Mesenchymal stem cell (in vitro differentiated cells and primary cell): ENCODE data around the gene PTPRU.

Source experiments
- DNase-seq: peaks from one replicate; pipeline ENCODE4 v3.0.0-alpha.2; 2013
- H2AFZ ChIP-seq: one replicate; pipeline ENCODE4 v1.6.1; 2013; ENCODE audit warnings: low read depth, mild to moderate bottlenecking, control low read depth, inconsistent platforms, low read length, moderate library complexity
- H2AK5ac ChIP-seq: 2 replicates; pipeline ENCODE4 v1.6.1; 2013; ENCODE audit warnings: low read length, moderate library complexity, mild to moderate bottlenecking, inconsistent platforms; ENCODE audit not compliant: severe bottlenecking
- H2BK120ac ChIP-seq: one replicate; pipeline ENCODE4 v1.6.1; 2013; ENCODE audit warnings: low read depth, mild to moderate bottlenecking, inconsistent platforms, low read length, moderate library complexity
- H2BK12ac ChIP-seq, 2 experiments: one replicate each; pipeline ENCODE4 v1.6.1; 2013; ENCODE audit warnings: inconsistent platforms in 2 of 2, low read length in 2 of 2, mild to moderate bottlenecking in 2 of 2, moderate library complexity in 2 of 2, control low read depth in 1 of 2
- H2BK15ac ChIP-seq: one replicate; pipeline ENCODE4 v1.6.1; 2013; ENCODE audit warnings: mild to moderate bottlenecking, low read depth, inconsistent platforms; ENCODE audit not compliant: poor library complexity, severe bottlenecking
- H2BK5ac ChIP-seq: 2 replicates; pipeline ENCODE4 v1.6.1; 2013; ENCODE audit warnings: low read depth, mild to moderate bottlenecking, low read length, control low read depth, inconsistent platforms; ENCODE audit not compliant: poor library complexity, severe bottlenecking
- H3K14ac ChIP-seq, 2 experiments: one replicate each; pipeline ENCODE4 v1.6.1; 2013; ENCODE audit warnings: inconsistent platforms in 2 of 2, low read length in 2 of 2, control low read depth in 1 of 2, mild to moderate bottlenecking in 1 of 2, moderate library complexity in 1 of 2
- H3K18ac ChIP-seq, 2 experiments: one replicate each; pipeline ENCODE4 v1.6.1; 2013; ENCODE audit warnings: inconsistent platforms in 2 of 2, low read length in 2 of 2, control low read depth in 1 of 2, low read depth in 1 of 2, mild to moderate bottlenecking in 1 of 2
- H3K23ac ChIP-seq, 2 experiments: one replicate each; pipeline ENCODE4 v1.6.1; 2013; ENCODE audit warnings: inconsistent platforms in 2 of 2, low read length in 2 of 2, mild to moderate bottlenecking in 2 of 2, moderate library complexity in 2 of 2, control low read depth in 1 of 2
- H3K27ac ChIP-seq: 2 replicates; pipeline ENCODE4 v1.5.1; 2013; ENCODE audit warnings: mild to moderate bottlenecking, moderate library complexity, low read length, control low read depth, inconsistent platforms; ENCODE audit not compliant: poor library complexity, severe bottlenecking
- H3K27me3 ChIP-seq, 2 experiments: 2 replicates each; pipeline versions ENCODE4 v1.6.1 to v1.7.0; 2013; ENCODE audit warnings: low read length in 2 of 2, mild to moderate bottlenecking in 2 of 2, moderate library complexity in 2 of 2, control low read depth in 1 of 2, inconsistent platforms in 1 of 2; ENCODE audit not compliant: control insufficient read depth in 1 of 2, insufficient read depth in 1 of 2
- H3K36me3 ChIP-seq, 2 experiments: 2 replicates each; pipeline versions ENCODE4 v1.6.1 to v1.7.0; 2013; ENCODE audit warnings: low read length in 2 of 2, control low read depth in 1 of 2, inconsistent platforms in 1 of 2, low read depth in 1 of 2, mild to moderate bottlenecking in 1 of 2; ENCODE audit not compliant: insufficient read depth in 2 of 2, control insufficient read depth in 1 of 2
- H3K4ac ChIP-seq, 2 experiments: one replicate each; pipeline ENCODE4 v1.6.1; 2013; ENCODE audit warnings: inconsistent platforms in 2 of 2, low read length in 2 of 2, mild to moderate bottlenecking in 2 of 2, moderate library complexity in 2 of 2, control low read depth in 1 of 2, low read depth in 1 of 2
- H3K4me1 ChIP-seq: 2 replicates; pipeline ENCODE4 v1.6.1; 2013; ENCODE audit warnings: low read depth, low read length, control low read depth; ENCODE audit not compliant: control insufficient read depth, insufficient read depth
- H3K4me2 ChIP-seq: 2 replicates; pipeline ENCODE4 v1.6.1; 2013; ENCODE audit warnings: low read length, mild to moderate bottlenecking, inconsistent platforms; ENCODE audit not compliant: poor library complexity, severe bottlenecking
- H3K4me3 ChIP-seq, 2 experiments: 2 replicates each; pipeline versions ENCODE4 v1.5.1 to v1.7.0; 2013; ENCODE audit warnings: low read length in 2 of 2, mild to moderate bottlenecking in 2 of 2, control low read depth in 1 of 2, low read depth in 1 of 2; ENCODE audit not compliant: insufficient read depth in 1 of 2
- H3K79me1 ChIP-seq: replicated peaks from 2 replicates; pipeline ENCODE4 v1.6.1; 2013; ENCODE audit warnings: mild to moderate bottlenecking, control low read depth, low read length, inconsistent platforms; ENCODE audit not compliant: poor library complexity, severe bottlenecking
- H3K9ac ChIP-seq: 2 replicates; pipeline ENCODE4 v1.7.0; 2013; ENCODE audit warnings: mild to moderate bottlenecking, low read length, moderate library complexity
- H3K9me3 ChIP-seq: 2 replicates; pipeline ENCODE4 v1.7.0; 2013; ENCODE audit warnings: mild to moderate bottlenecking, low read length; ENCODE audit not compliant: control insufficient read depth
- H4K8ac ChIP-seq: one replicate; pipeline ENCODE4 v1.6.1; 2013; ENCODE audit warnings: inconsistent platforms, mild to moderate bottlenecking, low read length, moderate library complexity
- H4K91ac ChIP-seq: one replicate; pipeline ENCODE4 v1.6.1; 2013; ENCODE audit warnings: mild to moderate bottlenecking, low read length, inconsistent platforms
- WGBS: methylation state at CpG from one replicate; pipeline ENCODE4 v1.1.7; 2013; ENCODE audit warnings: mixed read lengths; 5-methylcytosine and 5-hydroxymethylcytosine counted together

Gene PTPRU

GRCh38 chr1:29243871-29244200, 7.5 kb downstream of the PTPRU start:
- peaks cover 16% of the 10 kb centered on the region for H3K79me1 ChIP-seq
- H2BK120ac ChIP-seq = no peak overlapping the region
- H3K23ac ChIP-seq = no peak overlapping the region
- no peak overlapping the region for H4K91ac ChIP-seq
- no peak overlapping the region for H3K9ac ChIP-seq
- no peaks in the 10 kb centered on the region for H3K36me3 ChIP-seq
- no peak overlapping the region for H3K14ac ChIP-seq
- H2BK15ac ChIP-seq = no peak overlapping the region
- H3K27me3 ChIP-seq = no peaks in the 10 kb centered on the region
- no peak overlapping the region for H2AFZ ChIP-seq
- no peak overlapping the region for H3K4me2 ChIP-seq
- H3K9me3 ChIP-seq = no peaks in the 10 kb centered on the region
- H3K27ac ChIP-seq = no peak overlapping the region
- no peak overlapping the region for H3K4ac ChIP-seq
- H3K4me1 ChIP-seq = peaks cover 15% of the 10 kb centered on the region
- 67% methylated on average over 3 of the region's 3 CpGs for WGBS
- DNase-seq = peak; percentile 60
- H2AK5ac ChIP-seq = no peak overlapping the region
- no peak overlapping the region for H2BK5ac ChIP-seq
- H3K18ac ChIP-seq = no peak overlapping the region
- no peak overlapping the region for H2BK12ac ChIP-seq
- no peak overlapping the region for H3K4me3 ChIP-seq
- H4K8ac ChIP-seq = no peak overlapping the region

GRCh38 chr1:29245261-29245660, 8.9 kb downstream of the PTPRU start:
- no peak overlapping the region for H3K14ac ChIP-seq
- no peak overlapping the region for H3K23ac ChIP-seq
- H2BK5ac ChIP-seq = no peak overlapping the region
- H3K4me3 ChIP-seq = no peak overlapping the region
- no peaks in the 10 kb centered on the region for H3K9me3 ChIP-seq
- no peak overlapping the region for H2BK15ac ChIP-seq
- H3K27me3 ChIP-seq = no peaks in the 10 kb centered on the region
- DNase-seq = no peak
- H2BK120ac ChIP-seq = no peak overlapping the region
- peaks cover 18% of the 10 kb centered on the region for H3K79me1 ChIP-seq
- no peak overlapping the region for H3K27ac ChIP-seq
- H4K8ac ChIP-seq = no peak overlapping the region
- no peak overlapping the region for H4K91ac ChIP-seq
- peaks cover 21% of the 10 kb centered on the region for H3K4me1 ChIP-seq
- H2BK12ac ChIP-seq = no peak overlapping the region
- 77% methylated on average over 4 of the region's 6 CpGs for WGBS
- H3K18ac ChIP-seq = no peak overlapping the region
- no peak overlapping the region for H3K9ac ChIP-seq
- H3K4me2 ChIP-seq = no peak overlapping the region
- no peak overlapping the region for H2AK5ac ChIP-seq
- no peak overlapping the region for H2AFZ ChIP-seq
- H3K4ac ChIP-seq = no peak overlapping the region
- no peaks in the 10 kb centered on the region for H3K36me3 ChIP-seq

- Histone ChIP-seq H4K8ac (no peak overlapping the region), H3K4me2 (no peak overlapping the region), H3K36me3 (no peaks in the 10 kb centered on the region), H2BK120ac (no peak overlapping the region), H3K27ac (no peak overlapping the region), H3K4ac (no peak overlapping the region), H3K9me3 (no peaks in the 10 kb centered on the region), H3K9ac (no peak overlapping the region), H2AFZ (no peak overlapping the region), H2BK15ac (no peak overlapping the region), H4K91ac (no peak overlapping the region), H3K27me3 (no peaks in the 10 kb centered on the region), H3K4me1 (peaks cover 21% of the 10 kb centered on the region), H2BK12ac (no peak overlapping the region), H3K79me1 (peaks cover 17% of the 10 kb centered on the region), H2AK5ac (no peak overlapping the region), H3K18ac (no peak overlapping the region), H3K4me3 (no peak overlapping the region), H3K23ac (no peak overlapping the region), H2BK5ac (no peak overlapping the region), H3K14ac (no peak overlapping the region)
- peak; percentile 37 for DNase-seq
- 77% methylated on average over 5 of the region's 5 CpGs for WGBS
Observed at GRCh38 chr1:29245876-29246275, 9.6 kb downstream of the PTPRU start.

- H3K27me3 ChIP-seq = no peaks in the 10 kb centered on the region
- no peak for DNase-seq
- no peak overlapping the region for H2AK5ac ChIP-seq
- no peak overlapping the region for H3K4me2 ChIP-seq
- no peak overlapping the region for H3K18ac ChIP-seq
- no peak overlapping the region for H3K4ac ChIP-seq
- H2BK15ac ChIP-seq = no peak overlapping the region
- H3K4me3 ChIP-seq = no peak overlapping the region
- 56% methylated on average over 3 of the region's 3 CpGs for WGBS
- H3K23ac ChIP-seq = no peak overlapping the region
- H3K4me1 ChIP-seq = peaks cover 21% of the 10 kb centered on the region
- H3K79me1 ChIP-seq = peaks cover 20% of the 10 kb centered on the region
- H3K27ac ChIP-seq = no peak overlapping the region
- H2BK12ac ChIP-seq = no peak overlapping the region
- no peaks in the 10 kb centered on the region for H3K9me3 ChIP-seq
- H2BK120ac ChIP-seq = no peak overlapping the region
- H4K8ac ChIP-seq = no peak overlapping the region
- no peak overlapping the region for H2BK5ac ChIP-seq
- no peaks in the 10 kb centered on the region for H3K36me3 ChIP-seq
- H2AFZ ChIP-seq = no peak overlapping the region
- no peak overlapping the region for H3K9ac ChIP-seq
- no peak overlapping the region for H4K91ac ChIP-seq
- H3K14ac ChIP-seq = peak overlapping the region in 1 of 2 experiments; percentile 3
Observed at GRCh38 chr1:29247044-29247443, 10.7 kb downstream of the PTPRU start.
